ENCODE measurements around the gene NKX2-2.
"Not testable (repeated sequence)": the region's sequence is repeated elsewhere in the genome, so short reads cannot be mapped to it uniquely, and the experiment has no call there.

Gene NKX2-2

DNA sequence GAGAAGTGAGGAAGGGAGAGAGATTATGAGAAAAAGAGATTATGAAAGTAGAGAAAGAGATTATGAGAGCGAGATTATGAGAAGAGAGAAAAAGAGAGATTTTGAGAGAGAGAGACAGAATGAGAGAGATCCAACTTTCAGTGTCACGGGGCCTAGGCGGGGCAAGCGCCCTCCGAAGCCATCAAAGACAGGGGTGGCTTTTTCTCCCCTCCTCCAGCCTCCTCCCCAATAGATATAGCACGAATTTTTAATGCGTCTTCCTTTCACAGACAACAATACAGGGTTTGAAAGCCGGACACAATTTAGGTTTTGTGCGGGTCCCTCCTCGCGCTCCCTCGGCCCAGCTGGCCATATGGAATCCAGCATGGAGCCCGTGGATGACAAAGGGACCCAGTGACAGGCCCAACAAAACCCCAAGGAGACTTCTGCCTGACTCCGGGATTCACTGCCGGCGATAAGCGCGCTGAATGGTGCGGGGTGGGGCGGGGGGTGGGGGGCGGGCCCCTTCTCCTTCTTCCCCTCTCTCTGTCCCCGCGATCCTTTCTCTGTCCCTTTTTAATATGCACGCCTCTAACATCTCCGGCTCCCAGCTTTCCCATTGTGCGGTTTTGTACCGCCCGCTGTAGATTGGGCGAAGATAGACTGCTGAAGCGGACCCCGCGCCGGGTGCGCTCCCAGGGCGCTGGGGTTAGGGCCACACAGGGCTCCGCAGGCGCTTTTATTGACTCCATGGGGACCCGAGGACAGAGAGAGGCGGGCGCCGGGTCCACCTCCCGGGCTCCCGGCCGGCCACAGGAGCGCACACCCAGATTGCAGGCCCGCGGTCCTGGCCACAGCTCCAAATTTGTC, 5.4 kb downstream of the NKX2-2 start:
- DNase-seq, result no peak

- DNase-seq, result no peak
These were observed 6.2 kb downstream of the NKX2-2 start for GRCh38 chr20:21507400-21508229.

GRCh38 chr20:21505810-21506530, 7.9 kb downstream of the NKX2-2 start:
- no peak for DNase-seq

DNA sequence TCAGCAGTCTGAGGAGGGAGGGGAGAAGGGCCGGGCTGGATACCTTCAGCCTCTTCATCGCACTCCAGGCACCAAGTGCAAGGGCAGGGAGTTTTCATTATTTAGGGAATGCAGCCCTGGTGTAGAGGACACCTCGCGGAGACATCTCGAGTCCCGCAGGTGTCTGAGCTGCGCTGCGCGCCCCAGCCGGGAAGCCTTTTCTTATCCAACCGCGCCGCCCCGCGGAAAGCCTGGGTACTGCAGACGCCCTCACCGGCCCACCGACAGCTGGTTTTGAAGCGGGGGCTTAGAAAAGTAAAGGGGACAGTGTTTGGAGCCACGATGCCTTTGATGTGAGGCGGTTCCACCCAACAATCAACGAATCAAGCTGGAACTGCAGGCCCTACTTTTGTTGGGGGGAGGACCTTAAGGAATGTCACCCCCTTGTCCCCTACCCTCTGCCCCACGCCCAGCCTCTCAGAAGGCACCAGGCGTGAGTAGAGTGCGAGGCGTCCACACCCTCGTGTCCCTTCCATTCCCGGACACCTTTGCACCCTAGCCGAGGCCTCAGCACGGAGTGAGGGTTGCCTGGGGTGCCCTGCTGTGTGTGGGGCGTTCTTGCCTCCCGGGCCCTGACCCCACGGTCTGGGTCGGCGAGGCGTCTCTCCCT, 8.6 kb downstream of the NKX2-2 start:
- DNase-seq, result no peak

DNA sequence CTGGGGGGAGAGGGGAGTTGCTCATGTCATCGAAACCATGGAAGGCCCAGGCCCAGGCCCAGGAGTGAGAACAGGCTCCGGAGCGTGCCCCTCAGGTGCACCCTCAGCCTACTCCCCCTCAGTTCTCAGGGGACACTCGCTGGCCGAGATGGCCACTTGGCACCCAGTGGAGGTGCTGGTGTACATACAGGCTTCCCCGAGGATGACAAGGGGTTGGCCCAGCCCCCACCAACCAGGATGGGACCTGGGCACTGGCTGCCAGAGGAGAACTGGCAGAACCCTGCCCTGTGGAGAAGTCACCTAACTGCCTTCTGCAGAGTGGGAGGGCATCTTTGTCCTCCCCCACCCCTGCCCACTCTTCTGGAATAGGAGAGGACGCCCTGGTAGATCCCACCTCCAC, 9.5 kb downstream of the NKX2-2 start:
- DNase-seq, result no peak

- DNase-seq, result no peak
These were observed 10.5 kb downstream of the NKX2-2 start for GRCh38 chr20:21503345-21503744.

GRCh38 chr20:21501184-21501583, 12.7 kb downstream of the NKX2-2 start:
- DNase-seq, result no peak

DNA sequence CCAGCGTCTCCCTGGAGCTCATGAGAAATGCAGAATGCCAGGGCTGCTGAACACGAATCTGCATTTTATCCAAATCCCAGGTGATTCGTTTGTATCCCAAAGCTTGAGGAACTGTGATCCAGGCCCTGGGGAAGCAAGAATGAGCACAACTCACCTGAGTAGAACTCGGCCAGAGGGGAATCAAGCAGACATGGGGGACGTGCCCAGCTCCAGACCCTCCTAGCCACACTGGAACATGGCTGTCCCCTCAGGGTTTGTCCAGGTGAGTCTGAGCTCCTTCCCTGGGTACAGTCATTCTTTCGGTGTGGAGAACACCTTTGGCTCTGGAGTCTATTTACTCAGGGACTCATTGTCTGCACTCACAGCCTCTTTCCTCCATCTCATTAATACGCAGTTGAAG, 13.3 kb downstream of the NKX2-2 start:
- no peak for DNase-seq

DNA sequence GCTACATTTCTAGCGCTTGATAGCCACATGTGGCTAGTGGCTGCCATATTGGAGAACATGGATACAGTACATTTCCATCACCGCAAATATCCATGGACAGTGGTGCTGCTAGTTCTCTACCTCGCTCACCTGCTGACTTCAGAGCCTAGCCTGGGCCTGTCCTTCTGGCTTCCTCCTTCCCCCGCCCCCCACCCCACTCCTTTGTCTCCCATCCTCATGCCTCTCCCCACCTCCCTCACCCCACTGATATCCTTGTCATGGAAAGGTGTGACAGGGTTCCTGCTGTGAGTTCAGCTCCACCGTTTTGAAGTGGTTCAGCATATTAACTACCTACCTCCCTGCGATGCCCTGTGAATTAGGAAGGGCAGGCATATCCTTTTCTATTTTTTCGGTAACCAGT, 14.2 kb downstream of the NKX2-2 start:
- DNase-seq, result no peak

DNA sequence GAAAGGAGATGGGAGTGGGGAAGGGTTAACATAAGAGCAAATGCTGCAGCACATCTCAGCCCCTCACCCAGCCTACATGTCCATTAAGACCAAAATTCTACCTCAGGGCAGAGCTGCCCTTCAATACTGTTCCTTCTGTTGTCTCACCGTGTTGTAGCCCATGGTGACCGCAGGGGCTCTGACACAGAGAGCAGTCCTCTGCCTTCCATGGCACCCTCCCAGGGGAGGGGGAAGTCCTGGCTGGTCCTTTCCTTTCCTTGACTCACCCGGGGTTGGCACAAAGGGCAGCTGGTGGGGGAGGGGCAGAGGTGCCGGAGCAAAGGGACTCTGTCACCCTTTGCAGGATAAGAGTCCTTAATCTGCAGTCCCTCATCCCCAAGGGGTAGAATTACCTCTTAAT, 15.2 kb downstream of the NKX2-2 start:
- DNase-seq, result no peak

GRCh38 chr20:21498195-21498594, 15.7 kb downstream of the NKX2-2 start:
- DNase-seq, result no peak

DNA sequence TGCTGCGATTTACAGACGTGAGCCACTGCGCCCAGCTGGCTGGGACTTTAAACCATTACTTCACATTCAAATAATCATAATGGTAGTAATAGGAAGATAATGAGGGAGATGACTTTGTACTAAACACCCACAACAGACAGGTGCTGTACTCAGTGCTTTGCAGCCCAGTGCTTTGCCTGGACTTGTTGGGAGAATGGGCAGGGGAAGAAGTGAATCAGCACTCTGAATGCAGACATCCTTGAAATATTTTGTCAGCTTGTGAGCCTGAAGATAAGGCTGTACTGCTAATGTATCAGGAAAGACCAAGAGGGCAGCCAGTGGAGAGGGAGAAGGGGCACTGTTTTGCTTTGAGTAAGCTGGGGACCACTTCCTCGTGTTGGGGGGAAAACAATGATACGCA, 17.4 kb downstream of the NKX2-2 start:
- no peak for DNase-seq

GRCh38 chr20:21493049-21493448, 20.8 kb downstream of the NKX2-2 start:
- DNase-seq, result no peak

- peak; percentile 35 for DNase-seq
These were observed 23.8 kb downstream of the NKX2-2 start for GRCh38 chr20:21490105-21490504.

DNA sequence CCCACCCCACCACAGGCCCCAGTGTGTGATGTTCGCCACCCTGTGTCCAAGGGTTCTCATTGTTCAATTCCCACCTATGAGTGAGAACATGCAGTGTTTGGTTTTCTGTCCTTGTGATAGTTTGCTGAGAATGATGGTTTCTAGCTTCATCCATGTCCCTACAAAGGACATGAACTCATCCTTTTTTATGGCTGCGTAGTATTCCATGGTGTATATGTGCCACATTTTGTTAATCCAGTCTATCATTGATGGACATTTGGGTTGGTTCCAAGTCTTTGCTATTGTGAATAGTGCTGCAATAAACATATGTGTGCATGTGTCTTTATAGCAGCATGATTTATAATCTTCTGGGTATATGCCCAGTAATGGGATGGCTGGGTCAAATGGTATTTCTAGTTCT, 33.7 kb downstream of the NKX2-2 start:
- not testable (repeated sequence) for DNase-seq

DNA sequence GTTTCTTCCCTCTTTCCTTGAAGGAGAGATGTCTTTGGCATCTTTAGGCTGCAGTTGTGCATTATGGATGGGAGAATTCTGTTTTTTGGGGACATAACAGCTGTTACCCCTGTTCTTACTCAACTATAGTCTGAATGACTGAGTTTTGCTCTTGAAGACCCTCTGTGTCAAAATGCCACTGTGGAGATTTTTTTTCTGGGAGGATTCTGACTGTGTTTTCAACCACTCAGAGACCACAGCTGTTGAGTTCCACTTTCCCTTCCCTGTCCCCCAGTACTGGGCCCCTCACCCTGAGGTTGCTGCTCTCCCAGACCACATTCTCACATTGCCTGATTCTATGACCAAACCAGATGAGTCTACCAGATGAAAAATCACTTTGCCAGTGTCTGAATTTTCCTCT, 48.1 kb downstream of the NKX2-2 start:
- no peak for DNase-seq

GRCh38 chr20:21464916-21465315, 48.9 kb downstream of the NKX2-2 start:
- no peak for DNase-seq
